Epithelial cell of proximal tubule (primary cell): ENCODE measurements around the gene FBXL7. TPM values are rescaled to one million over a fixed set of nuclear protein-coding genes. Genes with fewer than 3 reads are reported as not detected.

Experiments
- DNase-seq: peaks from one replicate; pipeline ENCODE4 v3.0.0-alpha.2; 2011; ENCODE audit warnings: low read depth
- H3K4me3 ChIP-seq: 2 replicates; pipeline ENCODE4 v1.5.1; 2011; ENCODE audit warnings: low read depth, mild to moderate bottlenecking, low read length
- CTCF ChIP-seq: conservative IDR thresholded peaks from 2 replicates; pipeline ENCODE4 v1.5.1; 2012; ENCODE audit warnings: low read depth, mild to moderate bottlenecking, low read length
- total RNA-seq: library from RNA; depleted of rRNA; stranded (reverse); fragments of >200 nt; gene quantifications from 2 replicates; pipeline ENCODE4 v1.2.3, GENCODE V29; 2015

FBXL7 gene
- total RNA-seq, 1 donor from 2014 or later = 5.6 TPM

- no peak for DNase-seq
- H3K4me3 ChIP-seq = no peak overlapping the region
- no peak for TF ChIP-seq CTCF
Measured at GRCh38 chr5:15837551-15838289, 337.7 kb downstream of the FBXL7 start.

DNA sequence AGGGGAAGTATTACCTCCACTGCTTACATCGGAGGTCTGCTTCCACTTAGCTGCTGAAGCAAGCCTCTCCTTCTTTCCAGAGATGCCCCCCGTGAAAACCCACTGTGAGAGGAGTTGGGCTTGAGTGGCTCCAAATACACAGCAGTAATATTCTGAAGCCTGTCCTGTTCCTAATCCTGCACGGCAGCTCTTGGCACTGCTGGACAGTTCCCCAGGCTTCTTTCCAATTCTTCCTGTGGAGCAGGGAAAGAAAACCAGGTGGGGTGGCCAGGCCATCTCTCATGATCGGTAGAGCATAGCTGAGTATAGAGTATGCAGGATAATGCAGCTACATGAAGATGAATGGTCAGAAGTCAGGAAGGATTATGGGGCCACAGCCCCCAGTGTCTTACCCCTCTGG is 344.3 kb downstream of the FBXL7 start:
- H3K4me3 ChIP-seq = no peak overlapping the region
- no peak for TF ChIP-seq CTCF
- DNase-seq = no peak

GRCh38 chr5:15844871-15845270 is 344.9 kb downstream of the FBXL7 start:
- no peak for DNase-seq
- H3K4me3 ChIP-seq = no peak overlapping the region
- no peak for TF ChIP-seq CTCF

DNA sequence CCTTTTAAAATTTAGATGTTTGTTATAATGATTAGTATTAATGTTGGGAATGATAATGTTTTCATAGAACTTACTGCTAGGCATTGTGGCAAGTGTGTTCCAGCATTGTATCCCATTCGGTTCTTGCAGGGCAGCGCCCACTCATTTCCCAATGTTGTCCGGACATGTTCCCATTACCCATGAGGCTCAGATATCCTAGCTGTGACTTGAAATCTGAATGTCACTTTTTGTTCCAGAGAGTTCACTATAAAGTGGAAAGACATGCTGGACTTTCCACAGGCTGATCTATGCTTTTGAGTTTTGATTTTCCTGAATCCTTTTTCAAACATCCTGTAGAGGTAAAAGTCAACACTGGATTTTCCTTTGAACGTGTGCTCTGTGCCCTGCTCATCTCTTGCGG is 350.6 kb downstream of the FBXL7 start:
- H3K4me3 ChIP-seq = no peak overlapping the region
- no peak for DNase-seq
- no peak for TF ChIP-seq CTCF

DNA sequence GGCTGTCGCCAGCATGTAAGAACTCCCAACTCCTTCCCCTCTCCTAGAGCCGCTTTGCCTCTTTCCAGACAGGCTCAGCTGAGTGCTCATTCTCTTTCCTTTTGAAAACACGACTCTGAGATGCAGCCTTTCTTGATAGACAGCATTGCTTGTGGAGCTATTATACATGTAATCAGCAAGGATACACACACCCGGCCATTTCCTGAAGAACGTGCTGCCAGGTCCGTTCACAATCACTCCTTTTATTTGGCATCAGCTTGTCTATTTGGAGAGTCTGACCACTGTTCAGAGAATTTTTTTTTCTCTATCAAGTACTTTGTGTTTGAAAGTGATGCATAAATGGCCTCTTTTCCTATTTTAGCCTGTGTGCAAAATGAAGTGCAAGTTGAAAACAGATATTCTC is 351.0 kb downstream of the FBXL7 start:
- DNase-seq = no peak
- TF ChIP-seq CTCF = no peak
- no peak overlapping the region for H3K4me3 ChIP-seq

- no peak overlapping the region for H3K4me3 ChIP-seq
- no peak for TF ChIP-seq CTCF
- DNase-seq = no peak
Measured at GRCh38 chr5:15852217-15852616, 352.2 kb downstream of the FBXL7 start.

- no peak for TF ChIP-seq CTCF
- no peak overlapping the region for H3K4me3 ChIP-seq
- no peak for DNase-seq
Measured at GRCh38 chr5:15852949-15853348, 353.0 kb downstream of the FBXL7 start.
